Measurements from ENCODE around the gene NDUFA11. TPM values are rescaled to one million over a fixed set of nuclear protein-coding genes. Genes with fewer than 3 reads are reported as not detected.
A peak's percentile ranks its signal among the peaks of the same experiment; 100 is the strongest.

Gene NDUFA11
- total and polyA plus RNA-seq, 3 experiments from 2014 or later, result 216 to 399 (median 232) TPM

GRCh38 chr19:5931251-5931650 lies 27.7 kb upstream of the NDUFA11 start:
- CTCF ChIA-PET, result no interaction called here
- no peaks in the 10 kb centered on the region for H3K4me1 ChIP-seq (ENCODE audit: insufficient read depth, low read length)
- Mint-ChIP-seq H3K9me3 (no peaks in the 10 kb centered on the region), H3K27ac (no peak overlapping the region), H3K36me3 (peaks cover 3 to 87% (median 8%) of the 10 kb centered on the region in 3 donors), H3K4me3 (no peak overlapping the region), H3K4me1 (peaks cover 0 to 2% (median 1%) of the 10 kb centered on the region in 3 donors), H3K27me3 (no peaks in the 10 kb centered on the region)
- POLR2A ChIA-PET, result no interaction called here
- H3K9me3 ChIP-seq (ENCODE audit: low read length), result no peaks in the 10 kb centered on the region
- DNase-seq, result no peak
- H3K27ac ChIP-seq (ENCODE audit: low read depth, low read length), result no peak overlapping the region
- no peaks in the 10 kb centered on the region for H3K27me3 ChIP-seq (ENCODE audit: insufficient read depth, low read length, poor library complexity, severe bottlenecking)
- peaks cover 64% of the 10 kb centered on the region for H3K36me3 ChIP-seq (ENCODE audit: insufficient read depth, low read length)
- H3K4me3 ChIP-seq (ENCODE audit: low read length), result no peak overlapping the region

GRCh38 chr19:5929625-5930024 lies 26.0 kb upstream of the NDUFA11 start:
- H3K4me3 ChIP-seq (ENCODE audit: low read length), result no peak overlapping the region
- POLR2A ChIA-PET, result no interaction called here
- no peaks in the 10 kb centered on the region for H3K4me1 ChIP-seq (ENCODE audit: insufficient read depth, low read length)
- Mint-ChIP-seq H3K36me3 (peaks cover 3 to 86% (median 6%) of the 10 kb centered on the region in 3 donors), H3K9me3 (no peaks in the 10 kb centered on the region), H3K4me3 (no peak overlapping the region), H3K27me3 (no peaks in the 10 kb centered on the region), H3K4me1 (peaks cover 0 to 1% (median 0%) of the 10 kb centered on the region in 3 donors), H3K27ac (no peak overlapping the region)
- peaks cover 71% of the 10 kb centered on the region for H3K36me3 ChIP-seq (ENCODE audit: insufficient read depth, low read length)
- H3K27ac ChIP-seq (ENCODE audit: low read depth, low read length), result no peak overlapping the region
- H3K9me3 ChIP-seq (ENCODE audit: low read length), result no peaks in the 10 kb centered on the region
- CTCF ChIA-PET, result no interaction called here
- no peak for DNase-seq
- H3K27me3 ChIP-seq (ENCODE audit: insufficient read depth, low read length, poor library complexity, severe bottlenecking), result no peaks in the 10 kb centered on the region

- Histone ChIP-seq H3K4me3 (ENCODE audit: low read length) (no peak overlapping the region), H3K9me3 (ENCODE audit: low read length) (no peaks in the 10 kb centered on the region), H3K27ac (ENCODE audit: low read depth, low read length) (no peak overlapping the region), H3K27me3 (ENCODE audit: insufficient read depth, low read length, poor library complexity, severe bottlenecking) (no peaks in the 10 kb centered on the region), H3K4me1 (ENCODE audit: insufficient read depth, low read length) (no peaks in the 10 kb centered on the region), H3K36me3 (ENCODE audit: insufficient read depth, low read length) (peaks cover 75% of the 10 kb centered on the region)
- no peak for DNase-seq
- ChIA-PET POLR2A (no interaction called here), CTCF (no interaction called here)
- peak overlapping the region in 1 of 7 donors; percentile 14 for H3K4me3 Mint-ChIP-seq
- H3K27ac Mint-ChIP-seq, result no peak overlapping the region
- peaks cover 3 to 87% (median 6%) of the 10 kb centered on the region in 3 donors for H3K36me3 Mint-ChIP-seq
- no peaks in the 10 kb centered on the region for H3K9me3 Mint-ChIP-seq
- H3K4me1 Mint-ChIP-seq, result peaks cover 0 to 1% (median 0%) of the 10 kb centered on the region in 3 donors
- H3K27me3 Mint-ChIP-seq, result no peaks in the 10 kb centered on the region
These were observed 25.6 kb upstream of the NDUFA11 start for GRCh38 chr19:5929179-5929578.

- no peak overlapping the region for H3K27ac ChIP-seq (ENCODE audit: low read depth, low read length)
- no peaks in the 10 kb centered on the region for H3K9me3 ChIP-seq (ENCODE audit: low read length)
- no peak for DNase-seq
- peaks cover 89% of the 10 kb centered on the region for H3K36me3 ChIP-seq (ENCODE audit: insufficient read depth, low read length)
- ChIA-PET CTCF (no interaction called here), POLR2A (no interaction called here)
- H3K4me1 ChIP-seq (ENCODE audit: insufficient read depth, low read length), result no peaks in the 10 kb centered on the region
- no peaks in the 10 kb centered on the region for H3K27me3 ChIP-seq (ENCODE audit: insufficient read depth, low read length, poor library complexity, severe bottlenecking)
- Mint-ChIP-seq H3K4me3 (no peak overlapping the region), H3K36me3 (peaks cover 3 to 96% (median 12%) of the 10 kb centered on the region in 3 donors), H3K27me3 (no peaks in the 10 kb centered on the region), H3K4me1 (peaks cover 0 to 1% (median 0%) of the 10 kb centered on the region in 3 donors), H3K27ac (peak overlapping the region in 1 of 8 donors; percentile 91), H3K9me3 (no peaks in the 10 kb centered on the region)
- no peak overlapping the region for H3K4me3 ChIP-seq (ENCODE audit: low read length)
These were observed 23.8 kb upstream of the NDUFA11 start for GRCh38 chr19:5927441-5927821.

GRCh38 chr19:5926641-5927440 lies 23.3 kb upstream of the NDUFA11 start:
- no peak overlapping the region for H3K27ac ChIP-seq (ENCODE audit: low read depth, low read length)
- H3K4me3 ChIP-seq (ENCODE audit: low read length), result no peak overlapping the region
- H3K27me3 Mint-ChIP-seq, result no peaks in the 10 kb centered on the region
- H3K9me3 Mint-ChIP-seq, result no peaks in the 10 kb centered on the region
- POLR2A ChIA-PET, result no interaction called here
- peaks cover 90% of the 10 kb centered on the region for H3K36me3 ChIP-seq (ENCODE audit: insufficient read depth, low read length)
- peaks cover 0 to 1% (median 0%) of the 10 kb centered on the region in 3 donors for H3K4me1 Mint-ChIP-seq
- H3K4me1 ChIP-seq (ENCODE audit: insufficient read depth, low read length), result no peaks in the 10 kb centered on the region
- no peaks in the 10 kb centered on the region for H3K27me3 ChIP-seq (ENCODE audit: insufficient read depth, low read length, poor library complexity, severe bottlenecking)
- no peak overlapping the region for H3K4me3 Mint-ChIP-seq
- DNase-seq, result no peak
- peak overlapping the region in 2 of 8 donors; percentile 23 to 80 for H3K27ac Mint-ChIP-seq
- peaks cover 3 to 98% (median 13%) of the 10 kb centered on the region in 3 donors for H3K36me3 Mint-ChIP-seq
- CTCF ChIA-PET, result no interaction called here
- H3K9me3 ChIP-seq (ENCODE audit: low read length), result no peaks in the 10 kb centered on the region

GRCh38 chr19:5925830-5926427 lies 22.3 kb upstream of the NDUFA11 start:
- Histone ChIP-seq H3K27ac (ENCODE audit: low read depth, low read length) (no peak overlapping the region), H3K4me1 (ENCODE audit: insufficient read depth, low read length) (no peaks in the 10 kb centered on the region), H3K9me3 (ENCODE audit: low read length) (no peaks in the 10 kb centered on the region), H3K27me3 (ENCODE audit: insufficient read depth, low read length, poor library complexity, severe bottlenecking) (no peaks in the 10 kb centered on the region), H3K4me3 (ENCODE audit: low read length) (no peak overlapping the region), H3K36me3 (ENCODE audit: insufficient read depth, low read length) (peaks cover 90% of the 10 kb centered on the region)
- H3K9me3 Mint-ChIP-seq, result no peaks in the 10 kb centered on the region
- H3K27ac Mint-ChIP-seq, result no peak overlapping the region
- H3K36me3 Mint-ChIP-seq, result peaks cover 3 to 99% (median 14%) of the 10 kb centered on the region in 3 donors
- no peak overlapping the region for H3K4me3 Mint-ChIP-seq
- ChIA-PET POLR2A (no interaction called here), CTCF (no interaction called here)
- peaks cover 0 to 1% (median 0%) of the 10 kb centered on the region in 3 donors for H3K4me1 Mint-ChIP-seq
- no peak for DNase-seq
- no peaks in the 10 kb centered on the region for H3K27me3 Mint-ChIP-seq

- POLR2A ChIA-PET, result no interaction called here
These were observed 19.8 kb upstream of the NDUFA11 start for GRCh38 chr19:5923356-5923755.

GRCh38 chr19:5922161-5922545 lies 18.6 kb upstream of the NDUFA11 start:
- Histone ChIP-seq H3K9me3 (ENCODE audit: low read length) (no peaks in the 10 kb centered on the region), H3K27me3 (ENCODE audit: insufficient read depth, low read length, poor library complexity, severe bottlenecking) (no peaks in the 10 kb centered on the region), H3K36me3 (ENCODE audit: insufficient read depth, low read length) (peaks cover 76% of the 10 kb centered on the region), H3K4me3 (ENCODE audit: low read length) (no peak overlapping the region), H3K4me1 (ENCODE audit: insufficient read depth, low read length) (no peaks in the 10 kb centered on the region), H3K27ac (ENCODE audit: low read depth, low read length) (no peak overlapping the region)
- no peaks in the 10 kb centered on the region for H3K27me3 Mint-ChIP-seq
- peaks cover 0 to 92% (median 9%) of the 10 kb centered on the region in 3 donors for H3K36me3 Mint-ChIP-seq
- no peaks in the 10 kb centered on the region for H3K4me1 Mint-ChIP-seq
- POLR2A ChIA-PET, result no interaction called here
- no peak for DNase-seq
- no peak overlapping the region for H3K4me3 Mint-ChIP-seq
- no peak overlapping the region for H3K27ac Mint-ChIP-seq
- CTCF ChIA-PET, result no interaction called here
- H3K9me3 Mint-ChIP-seq, result no peaks in the 10 kb centered on the region

More at GRCh38 chr19:5923356-5923755, 19.8 kb upstream of the NDUFA11 start:
- no peaks in the 10 kb centered on the region for H3K4me1 ChIP-seq (ENCODE audit: insufficient read depth, low read length)
- no peaks in the 10 kb centered on the region for H3K27me3 ChIP-seq (ENCODE audit: insufficient read depth, low read length, poor library complexity, severe bottlenecking)
- Mint-ChIP-seq H3K27me3 (no peaks in the 10 kb centered on the region), H3K9me3 (no peaks in the 10 kb centered on the region), H3K36me3 (peaks cover 3 to 93% (median 9%) of the 10 kb centered on the region in 3 donors), H3K4me1 (no peaks in the 10 kb centered on the region), H3K27ac (no peak overlapping the region), H3K4me3 (no peak overlapping the region)
- H3K36me3 ChIP-seq (ENCODE audit: insufficient read depth, low read length), result peaks cover 80% of the 10 kb centered on the region
- no peak overlapping the region for H3K27ac ChIP-seq (ENCODE audit: low read depth, low read length)
- H3K4me3 ChIP-seq (ENCODE audit: low read length), result no peak overlapping the region
- no peak for DNase-seq
- CTCF ChIA-PET, result no interaction called here
- no peaks in the 10 kb centered on the region for H3K9me3 ChIP-seq (ENCODE audit: low read length)

All from CD8-positive, alpha-beta memory T cell (primary cell).